HG03354 (cell line): ENCODE measurements around the gene TRIM39.
"Not testable (repeated sequence)": the region's sequence is repeated elsewhere in the genome, so short reads cannot be mapped to it uniquely, and the experiment has no call there.

ENCODE experiments used
- ATAC-seq: cut with Tn5 transposase; IDR thresholded peaks from one replicate; pipeline ENCODE4 v1.9.1; 2021; ENCODE audit warnings: mild to moderate bottlenecking; ENCODE audit not compliant: unreplicated experiment, poor library complexity, severe bottlenecking

Gene TRIM39

GRCh38 chr6:30357678-30358540 is 31.2 kb downstream of the TRIM39 start:
- no peak for ATAC-seq

- no peak for ATAC-seq
Observed at GRCh38 chr6:30359276-30359675, 32.5 kb downstream of the TRIM39 start.

GRCh38 chr6:30360139-30360538 is 33.4 kb downstream of the TRIM39 start:
- ATAC-seq: no peak

GRCh38 chr6:30361661-30362060 is 34.9 kb downstream of the TRIM39 start:
- ATAC-seq: no peak

- no peak for ATAC-seq
Observed at GRCh38 chr6:30363459-30363858, 36.7 kb downstream of the TRIM39 start.

GRCh38 chr6:30364591-30364990 is 37.9 kb downstream of the TRIM39 start:
- ATAC-seq: no peak

- not testable (repeated sequence) for ATAC-seq
Observed at GRCh38 chr6:30369280-30369679, 42.6 kb downstream of the TRIM39 start.

GRCh38 chr6:30378290-30378937 is 51.7 kb downstream of the TRIM39 start:
- ATAC-seq: no peak

- no peak for ATAC-seq
Observed at GRCh38 chr6:30380464-30380863, 53.7 kb downstream of the TRIM39 start.

GRCh38 chr6:30386166-30386565 is 59.4 kb downstream of the TRIM39 start:
- ATAC-seq: no peak

- no peak for ATAC-seq
Observed at GRCh38 chr6:30391240-30391639, 64.5 kb downstream of the TRIM39 start.
